PC-9 (cell line): ENCODE results near the gene DCLK3. TPM values are rescaled to one million over a fixed set of nuclear protein-coding genes. Genes with fewer than 3 reads are reported as not detected.
A peak's percentile ranks its signal among the peaks of the same experiment; 100 is the strongest.

ENCODE experiments used
- BruUV-seq: library from RNA; stranded (reverse); fragments of 400-500 nt; replicated peaks from 2 replicates; lab custom pipeline; 2021; lab: Mats Ljungman, UMichigan
- CTCF ChIA-PET: fragments of 300-600 bp; sonication (Branson Sonifier 250); formaldehyde crosslinking; loops from one replicate; lab custom pipeline; 2022; ENCODE audit warnings: antibody characterized with exemption; lab: Charles Lee
- POLR2A ChIA-PET: fragments of 300-600 bp; sonication (Branson Sonifier 250); formaldehyde crosslinking; loops from one replicate; lab custom pipeline; 2022; ENCODE audit warnings: antibody characterized with exemption; ENCODE audit not compliant: unreplicated experiment; lab: Charles Lee
- DNase-seq, 2 experiments: peaks; one replicate each; pipeline versions ENCODE4 v3.0.0 to v3.0.0-alpha.2; 2015 to 2022; ENCODE audit warnings: mixed read lengths in 1 of 2
- H2AFZ ChIP-seq: fragments of 200-600 bp; sonication (generic); 2 replicates; pipeline ENCODE4 v1.8.1; 2017; ENCODE audit warnings: antibody characterized with exemption
- H3F3A ChIP-seq: fragments of 200-600 bp; sonication (generic); 2 replicates; pipeline ENCODE4 v1.8.1; 2017; ENCODE audit warnings: antibody characterized with exemption, mild to moderate bottlenecking, low read depth; ENCODE audit not compliant: insufficient read depth
- H3K27ac ChIP-seq: fragments of 200-600 bp; sonication (generic); 2 replicates; pipeline ENCODE4 v1.6.1; 2016; ENCODE audit warnings: mixed run types
- H3K27me3 ChIP-seq: fragments of 200-600 bp; sonication (generic); 2 replicates; pipeline ENCODE4 v1.6.1; 2016; ENCODE audit warnings: low read depth, mixed run types; ENCODE audit not compliant: insufficient read depth
- H3K36me3 ChIP-seq: fragments of 200-600 bp; sonication (generic); 2 replicates; pipeline ENCODE4 v1.6.1; 2016; ENCODE audit warnings: low read depth, mixed run types
- H3K4me1 ChIP-seq: fragments of 200-600 bp; sonication (generic); replicated peaks from 2 replicates; pipeline ENCODE4 v1.6.1; 2016; ENCODE audit warnings: mixed run types; ENCODE audit not compliant: insufficient read depth
- H3K4me2 ChIP-seq: fragments of 200-600 bp; sonication (generic); 2 replicates; pipeline ENCODE4 v1.6.1; 2017; ENCODE audit warnings: mixed run types
- H3K4me3 ChIP-seq: fragments of 200-600 bp; sonication (generic); 2 replicates; pipeline ENCODE4 v1.6.1; 2016; ENCODE audit warnings: mixed run types
- H3K79me2 ChIP-seq: fragments of 200-600 bp; sonication (generic); 2 replicates; pipeline ENCODE4 v1.6.1; 2017; ENCODE audit warnings: low read depth, mixed run types
- H3K9me2 ChIP-seq: fragments of 200-600 bp; sonication (generic); 2 replicates; pipeline ENCODE4 v1.8.1; 2017; ENCODE audit warnings: mild to moderate bottlenecking; ENCODE audit not compliant: insufficient read depth
- H3K9me3 ChIP-seq: fragments of 200-600 bp; sonication (generic); 2 replicates; pipeline ENCODE4 v1.8.1; 2016; ENCODE audit warnings: low read depth; ENCODE audit not compliant: insufficient read depth
- H4K20me1 ChIP-seq: fragments of 200-600 bp; sonication (generic); 2 replicates; pipeline ENCODE4 v1.8.1; 2017; ENCODE audit not compliant: insufficient read depth
- CTCF ChIP-seq: fragments of 200-600 bp; sonication (generic); conservative IDR thresholded peaks from 2 replicates; pipeline ENCODE4 v1.6.1; 2017; ENCODE audit warnings: mixed run types, antibody characterized with exemption, mild to moderate bottlenecking, moderate library complexity
- EZH2 ChIP-seq: fragments of 200-600 bp; sonication (generic); IDR thresholded peaks from 2 replicates; pipeline ENCODE4 v1.8.0; 2017; ENCODE audit warnings: antibody characterized with exemption, low read depth
- intact Hi-C: fragments of 100-400 bp; cut with micrococcal nuclease; formaldehyde crosslinking; loops from one replicate; pipeline ENCODE4 v1.10.0; 2022; ENCODE audit not compliant: unreplicated experiment
- total RNA-seq: library from RNA; stranded (reverse); gene quantifications from 2 replicates; pipeline ENCODE4 v1.2.3, GENCODE V29; 2021

Gene DCLK3
- total RNA-seq, 1 experiment from 2014 or later = not detected

- intact Hi-C loops = loop anchor here (1.0 kb wide), 3 partner anchors 140 to 484 kb away; no protein-coding TSS in a partner anchor
- POLR2A ChIA-PET = no interaction called here
Measured at GRCh38 chr3:36729204-36730056, 34.9 kb downstream of the DCLK3 start.

GRCh38 chr3:36714343-36715086, 49.8 kb downstream of the DCLK3 start:
- H3F3A ChIP-seq = no peaks in the 10 kb centered on the region
- TF ChIP-seq CTCF (no peak), EZH2 (no peak)
- H3K79me2 ChIP-seq = no peaks in the 10 kb centered on the region
- no peaks in the 10 kb centered on the region for H3K27me3 ChIP-seq
- H3K9me3 ChIP-seq = no peaks in the 10 kb centered on the region
- H3K4me2 ChIP-seq = no peak overlapping the region
- CTCF ChIA-PET = no interaction called here
- no peaks in the 10 kb centered on the region for H3K4me1 ChIP-seq
- intact Hi-C loops = no loop called here
- POLR2A ChIA-PET = no interaction called here
- no peaks in the 10 kb centered on the region for H4K20me1 ChIP-seq
- DNase-seq = no peak
- H3K4me3 ChIP-seq = no peak overlapping the region
- H3K9me2 ChIP-seq = no peaks in the 10 kb centered on the region
- BruUV-seq = no TSS peak
- no peak overlapping the region for H2AFZ ChIP-seq
- H3K27ac ChIP-seq = no peak overlapping the region
- H3K36me3 ChIP-seq = no peaks in the 10 kb centered on the region

More at GRCh38 chr3:36729204-36730056, 34.9 kb downstream of the DCLK3 start:
- no peak for TF ChIP-seq EZH2
- peak; percentile 78 for TF ChIP-seq CTCF
- Histone ChIP-seq H3K79me2 (no peaks in the 10 kb centered on the region), H3K9me2 (no peaks in the 10 kb centered on the region), H3K36me3 (no peaks in the 10 kb centered on the region), H3K4me3 (no peak overlapping the region), H2AFZ (no peak overlapping the region), H3F3A (no peaks in the 10 kb centered on the region), H3K4me1 (no peaks in the 10 kb centered on the region), H4K20me1 (no peaks in the 10 kb centered on the region), H3K27ac (no peak overlapping the region), H3K27me3 (0 out of 2 replicates have a peak, but pooled peaks cover 4% of the 10 kb centered on the region), H3K9me3 (no peaks in the 10 kb centered on the region), H3K4me2 (no peak overlapping the region)
- CTCF ChIA-PET = no interaction called here
- DNase-seq = peak in 1 of 2 experiments; percentile 44
- BruUV-seq = no TSS peak

GRCh38 chr3:36713904-36714303, 50.4 kb downstream of the DCLK3 start:
- CTCF ChIA-PET = no interaction called here
- no peak overlapping the region for H2AFZ ChIP-seq
- POLR2A ChIA-PET = no interaction called here

More at GRCh38 chr3:36713904-36714303, 50.4 kb downstream of the DCLK3 start:
- Histone ChIP-seq H3K4me1 (no peaks in the 10 kb centered on the region), H3K4me2 (no peak overlapping the region), H4K20me1 (no peaks in the 10 kb centered on the region), H3F3A (no peaks in the 10 kb centered on the region), H3K36me3 (no peaks in the 10 kb centered on the region), H3K4me3 (no peak overlapping the region), H3K9me2 (no peaks in the 10 kb centered on the region), H3K79me2 (no peaks in the 10 kb centered on the region), H3K9me3 (no peaks in the 10 kb centered on the region), H3K27ac (no peak overlapping the region), H3K27me3 (no peaks in the 10 kb centered on the region)
- TF ChIP-seq EZH2 (no peak), CTCF (no peak)
- no peak for DNase-seq
- no TSS peak for BruUV-seq
- intact Hi-C loops = no loop called here
